KOPT-K1 (cell line): ENCODE measurements around the gene MTHFD2.

ENCODE experiments used
- H3K27ac ChIP-seq: fragments of 200-600 bp; sonication (generic); 2 replicates; pipeline ENCODE4 v1.5.1; 2016; ENCODE audit warnings: antibody characterized with exemption, mild to moderate bottlenecking, low read depth, low read length; ENCODE audit not compliant: poor library complexity, severe bottlenecking
- H3K36me3 ChIP-seq: fragments of 200-600 bp; sonication (generic); 2 replicates; pipeline ENCODE4 v1.5.1; 2017; ENCODE audit warnings: antibody characterized with exemption, mild to moderate bottlenecking, low read length, moderate library complexity; ENCODE audit not compliant: insufficient read depth
- H3K9me3 ChIP-seq: fragments of 200-600 bp; sonication (generic); 2 replicates; pipeline ENCODE4 v1.5.1; 2017; ENCODE audit warnings: antibody characterized with exemption, low read length, mild to moderate bottlenecking; ENCODE audit not compliant: insufficient read depth, poor library complexity, severe bottlenecking

MTHFD2 gene

GRCh38 chr2:74198461-74199274 lies at the start of gene MTHFD2:
Gene MTHFD2, plus strand, starts transcription at chr2:74198615. Its CDS starts 27 bp downstream, at chr2:74198642.
- H3K27ac ChIP-seq: peak within 1 kb of the TSS; percentile 91
- H3K9me3 ChIP-seq: no peaks in the 10 kb centered on the region
- H3K36me3 ChIP-seq: peaks cover 27% of the 10 kb centered on the region

GRCh38 chr2:74149247-74149525 lies 49.2 kb upstream of the MTHFD2 start:
- peaks cover 53% of the 10 kb centered on the region for H3K36me3 ChIP-seq
- H3K9me3 ChIP-seq: no peaks in the 10 kb centered on the region
- H3K27ac ChIP-seq: no peak overlapping the region

GRCh38 chr2:74149570-74150319 lies 48.7 kb upstream of the MTHFD2 start:
- H3K36me3 ChIP-seq: peaks cover 53% of the 10 kb centered on the region
- no peaks in the 10 kb centered on the region for H3K9me3 ChIP-seq
- H3K27ac ChIP-seq: no peak overlapping the region

GRCh38 chr2:74152954-74153353 lies 45.5 kb upstream of the MTHFD2 start:
- peaks cover 82% of the 10 kb centered on the region for H3K36me3 ChIP-seq

GRCh38 chr2:74155830-74156229 lies 42.6 kb upstream of the MTHFD2 start:
- Histone ChIP-seq H3K36me3 (peaks cover 100% of the 10 kb centered on the region), H3K27ac (no peak overlapping the region), H3K9me3 (no peaks in the 10 kb centered on the region)

More at GRCh38 chr2:74152954-74153353, 45.5 kb upstream of the MTHFD2 start:
- no peak overlapping the region for H3K27ac ChIP-seq
- H3K9me3 ChIP-seq: no peaks in the 10 kb centered on the region

- H3K36me3 ChIP-seq: peaks cover 99% of the 10 kb centered on the region
- no peak overlapping the region for H3K27ac ChIP-seq
- peaks cover 23% of the 10 kb centered on the region for H3K9me3 ChIP-seq
Measured at GRCh38 chr2:74162951-74163350, 35.5 kb upstream of the MTHFD2 start.

- peaks cover 23% of the 10 kb centered on the region for H3K9me3 ChIP-seq
- H3K27ac ChIP-seq: no peak overlapping the region
- peaks cover 99% of the 10 kb centered on the region for H3K36me3 ChIP-seq
Measured at GRCh38 chr2:74164761-74165160, 33.7 kb upstream of the MTHFD2 start.

GRCh38 chr2:74168739-74169138 lies 29.7 kb upstream of the MTHFD2 start:
- Histone ChIP-seq H3K27ac (no peak overlapping the region), H3K36me3 (peaks cover 94% of the 10 kb centered on the region), H3K9me3 (peaks cover 23% of the 10 kb centered on the region)

GRCh38 chr2:74174909-74175308 lies 23.5 kb upstream of the MTHFD2 start:
- no peak overlapping the region for H3K27ac ChIP-seq
- H3K9me3 ChIP-seq: peaks cover 4% of the 10 kb centered on the region
- H3K36me3 ChIP-seq: peaks cover 60% of the 10 kb centered on the region

GRCh38 chr2:74177696-74178095 lies 20.7 kb upstream of the MTHFD2 start:
- Histone ChIP-seq H3K9me3 (peaks cover 4% of the 10 kb centered on the region), H3K27ac (peak overlapping the region; percentile 92), H3K36me3 (peaks cover 32% of the 10 kb centered on the region)

GRCh38 chr2:74178211-74179062 lies 20.0 kb upstream of the MTHFD2 start, which contains the start of gene MOB1A:
Gene MOB1A, minus strand, starts transcription at chr2:74178879. Its CDS starts 205 bp downstream, at chr2:74178674.
- H3K36me3 ChIP-seq: peaks cover 26% of the 10 kb centered on the region

GRCh38 chr2:74179063-74179865 lies 19.2 kb upstream of the MTHFD2 start:
- peak overlapping the region; percentile 92 for H3K27ac ChIP-seq
- peaks cover 4% of the 10 kb centered on the region for H3K9me3 ChIP-seq
- peaks cover 26% of the 10 kb centered on the region for H3K36me3 ChIP-seq

More at GRCh38 chr2:74178211-74179062, 20.0 kb upstream of the MTHFD2 start, which contains the start of gene MOB1A:
- Histone ChIP-seq H3K9me3 (peaks cover 4% of the 10 kb centered on the region), H3K27ac (peak within 1 kb of the TSS; percentile 92)

- Histone ChIP-seq H3K36me3 (peaks cover 7% of the 10 kb centered on the region), H3K27ac (no peak overlapping the region)
Measured at GRCh38 chr2:74181739-74182138, 16.7 kb upstream of the MTHFD2 start.

GRCh38 chr2:74183878-74184277 lies 14.5 kb upstream of the MTHFD2 start:
- Histone ChIP-seq H3K36me3 (no peaks in the 10 kb centered on the region), H3K27ac (no peak overlapping the region), H3K9me3 (no peaks in the 10 kb centered on the region)

More at GRCh38 chr2:74181739-74182138, 16.7 kb upstream of the MTHFD2 start:
- H3K9me3 ChIP-seq: peaks cover 2% of the 10 kb centered on the region
